Activated CD4-positive, alpha-beta memory T cell treated with anti-CD3 and anti-CD28 coated beads for 36 hours (primary cell): ENCODE measurements around the gene ORC4. TPM values are rescaled to one million over a fixed set of nuclear protein-coding genes. Genes with fewer than 3 reads are reported as not detected.

ENCODE experiments used
- CTCF ChIA-PET: fragments of 350-600 bp; sonication (Branson Sonifier 250); formaldehyde crosslinking; loops from one replicate; lab custom pipeline; 2021; ENCODE audit warnings: antibody characterized with exemption, inconsistent platforms; lab: Charles Lee
- POLR2A ChIA-PET: fragments of 350-600 bp; sonication (Branson Sonifier 250); formaldehyde crosslinking; loops from one replicate; lab custom pipeline; 2021; ENCODE audit warnings: antibody characterized with exemption; lab: Charles Lee
- DNase-seq: peaks from one replicate; pipeline ENCODE4 v3.0.0-alpha.2; 2020
- H3K27ac Mint-ChIP-seq: one replicate; pipeline ENCODE4 v1.8.0; 2021; ENCODE audit warnings: mixed read lengths
- H3K27me3 Mint-ChIP-seq: one replicate; pipeline ENCODE4 v1.8.0; 2021; ENCODE audit warnings: mixed read lengths
- H3K36me3 Mint-ChIP-seq: one replicate; pipeline ENCODE4 v1.8.0; 2021; ENCODE audit warnings: mixed read lengths
- H3K4me1 Mint-ChIP-seq: one replicate; pipeline ENCODE4 v1.8.0; 2021; ENCODE audit warnings: low read depth, mixed read lengths
- H3K4me3 Mint-ChIP-seq: one replicate; pipeline ENCODE4 v1.8.0; 2021; ENCODE audit warnings: mild to moderate bottlenecking, mixed read lengths
- H3K9me3 Mint-ChIP-seq: one replicate; pipeline ENCODE4 v1.8.0; 2021; ENCODE audit warnings: mixed read lengths
- intact Hi-C: fragments of 100-400 bp; cut with micrococcal nuclease; formaldehyde crosslinking; loops from one replicate; pipeline ENCODE4 v1.15.1; 2023
- total RNA-seq, 2 experiments: library from RNA; stranded (reverse); gene quantifications; one replicate each; pipeline ENCODE4 v1.2.3, GENCODE V29; 2021

ORC4 gene
- total RNA-seq, 2 experiments from 2014 or later: 34.1 to 34.9 TPM

GRCh38 chr2:148032215-148032614 lies 11.7 kb upstream of the ORC4 start:
- Mint-ChIP-seq H3K4me3 (no peak overlapping the region), H3K36me3 (no peaks in the 10 kb centered on the region), H3K4me1 (peaks cover 2% of the 10 kb centered on the region), H3K9me3 (no peaks in the 10 kb centered on the region), H3K27me3 (no peaks in the 10 kb centered on the region), H3K27ac (no peak overlapping the region)
- CTCF ChIA-PET: no interaction called here
- POLR2A ChIA-PET: no interaction called here
- DNase-seq: no peak
- intact Hi-C loops: no loop called here

- DNase-seq: no peak
- Mint-ChIP-seq H3K4me1 (peaks cover 3% of the 10 kb centered on the region), H3K27ac (no peak overlapping the region), H3K9me3 (no peaks in the 10 kb centered on the region), H3K27me3 (no peaks in the 10 kb centered on the region), H3K4me3 (no peak overlapping the region), H3K36me3 (no peaks in the 10 kb centered on the region)
- ChIA-PET CTCF (no interaction called here), POLR2A (interaction anchor here (0.6 kb wide), 1 partner anchor 10 kb away, joined by 3 read pairs; the partner anchor contains the start of genes MBD5 and ORC4)
- intact Hi-C loops: no loop called here
Observed at GRCh38 chr2:148031152-148031551, 10.6 kb upstream of the ORC4 start.

GRCh38 chr2:148028781-148029180 lies 8.2 kb upstream of the ORC4 start:
- H3K27ac Mint-ChIP-seq: no peak overlapping the region
- ChIA-PET POLR2A (no interaction called here), CTCF (interaction anchor here (0.5 kb wide), 1 partner anchor 13 kb away, joined by 3 read pairs; no protein-coding TSS in a partner anchor)
- H3K9me3 Mint-ChIP-seq: no peaks in the 10 kb centered on the region
- intact Hi-C loops: no loop called here
- H3K27me3 Mint-ChIP-seq: no peaks in the 10 kb centered on the region
- H3K4me1 Mint-ChIP-seq: peaks cover 14% of the 10 kb centered on the region
- DNase-seq: no peak
- no peaks in the 10 kb centered on the region for H3K36me3 Mint-ChIP-seq
- H3K4me3 Mint-ChIP-seq: no peak overlapping the region

GRCh38 chr2:148027822-148028221 lies 7.3 kb upstream of the ORC4 start:
- POLR2A ChIA-PET: no interaction called here
- Mint-ChIP-seq H3K27me3 (no peaks in the 10 kb centered on the region), H3K27ac (no peak overlapping the region), H3K36me3 (no peaks in the 10 kb centered on the region), H3K9me3 (no peaks in the 10 kb centered on the region), H3K4me3 (no peak overlapping the region), H3K4me1 (peaks cover 22% of the 10 kb centered on the region)
- CTCF ChIA-PET: no interaction called here
- DNase-seq: no peak
- intact Hi-C loops: no loop called here

- intact Hi-C loops: no loop called here
- H3K27ac Mint-ChIP-seq: no peak overlapping the region
- no peaks in the 10 kb centered on the region for H3K9me3 Mint-ChIP-seq
- POLR2A ChIA-PET: no interaction called here
- DNase-seq: no peak
- no peaks in the 10 kb centered on the region for H3K27me3 Mint-ChIP-seq
- no peaks in the 10 kb centered on the region for H3K36me3 Mint-ChIP-seq
- peaks cover 25% of the 10 kb centered on the region for H3K4me1 Mint-ChIP-seq
- no peak overlapping the region for H3K4me3 Mint-ChIP-seq
- CTCF ChIA-PET: no interaction called here
Observed at GRCh38 chr2:148026573-148026972, 6.0 kb upstream of the ORC4 start.

GRCh38 chr2:148023861-148024260 lies 3.3 kb upstream of the ORC4 start:
- Mint-ChIP-seq H3K27me3 (no peaks in the 10 kb centered on the region), H3K4me1 (peaks cover 29% of the 10 kb centered on the region), H3K27ac (peak overlapping the region; percentile 76), H3K4me3 (peak overlapping the region; percentile 41), H3K9me3 (no peaks in the 10 kb centered on the region), H3K36me3 (peaks cover 2% of the 10 kb centered on the region)
- POLR2A ChIA-PET: no interaction called here
- intact Hi-C loops: loop anchor here (5.0 kb wide), 2 partner anchors 727 to 1563 kb away; partner anchors contain the start of gene MMADHC
- CTCF ChIA-PET: no interaction called here
- DNase-seq: peak; percentile 21

GRCh38 chr2:148022882-148023281 lies 2.3 kb upstream of the ORC4 start:
- DNase-seq: no peak
- peak overlapping the region; percentile 50 for H3K4me3 Mint-ChIP-seq
- H3K27me3 Mint-ChIP-seq: no peaks in the 10 kb centered on the region
- peaks cover 37% of the 10 kb centered on the region for H3K4me1 Mint-ChIP-seq
- peaks cover 2% of the 10 kb centered on the region for H3K36me3 Mint-ChIP-seq
- peak overlapping the region; percentile 61 for H3K27ac Mint-ChIP-seq
- intact Hi-C loops: loop anchor here (5.0 kb wide), 2 partner anchors 726 to 1564 kb away; partner anchors contain the start of gene MMADHC
- ChIA-PET POLR2A (no interaction called here), CTCF (interaction anchor here (0.7 to 1.5 kb wide), 3 partner anchors 33 to 487 kb away, joined by 3 to 9 read pairs (median 3); no protein-coding TSS in a partner anchor)
- no peaks in the 10 kb centered on the region for H3K9me3 Mint-ChIP-seq

- POLR2A ChIA-PET: no interaction called here
- Mint-ChIP-seq H3K36me3 (peaks cover 2% of the 10 kb centered on the region), H3K4me3 (peak overlapping the region; percentile 100), H3K27me3 (no peaks in the 10 kb centered on the region), H3K27ac (peak overlapping the region; percentile 97), H3K4me1 (peaks cover 39% of the 10 kb centered on the region), H3K9me3 (no peaks in the 10 kb centered on the region)
- intact Hi-C loops: loop anchor here (5.0 kb wide), 2 partner anchors 725 to 1565 kb away; partner anchors contain the start of gene MMADHC
- DNase-seq: no peak
- CTCF ChIA-PET: interaction anchor here (1.0 to 1.5 kb wide), 2 partner anchors 32 to 487 kb away, joined by 3 to 9 read pairs; no protein-coding TSS in a partner anchor
Observed at GRCh38 chr2:148022351-148022750, 1.8 kb upstream of the ORC4 start.

- Mint-ChIP-seq H3K27ac (peak overlapping the region; percentile 97), H3K27me3 (no peaks in the 10 kb centered on the region), H3K36me3 (peaks cover 2% of the 10 kb centered on the region), H3K4me3 (peak overlapping the region; percentile 100), H3K9me3 (no peaks in the 10 kb centered on the region), H3K4me1 (peaks cover 40% of the 10 kb centered on the region)
- intact Hi-C loops: loop anchor here (2.0 to 5.0 kb wide), 4 partner anchors 21 to 1565 kb away; partner anchors contain the start of gene MMADHC
- no peak for DNase-seq
- POLR2A ChIA-PET: interaction anchor here (1.5 kb wide), 1 partner anchor 531 kb away, joined by 4 read pairs; no protein-coding TSS in a partner anchor
- CTCF ChIA-PET: interaction anchor here (1.2 to 1.5 kb wide), 2 partner anchors 18 to 488 kb away, joined by 3 to 9 read pairs; no protein-coding TSS in a partner anchor
Observed at GRCh38 chr2:148021886-148022285, 1.3 kb upstream of the ORC4 start.

GRCh38 chr2:148021059-148021861 lies 723 bp upstream of the ORC4 start, which contains the start of gene MBD5:
TSS of gene MBD5 (plus strand) at chr2:148021091.
- Mint-ChIP-seq H3K27ac (peak within 1 kb of the TSS; percentile 97), H3K9me3 (no peaks in the 10 kb centered on the region), H3K27me3 (no peaks in the 10 kb centered on the region), H3K4me3 (peak within 1 kb of the TSS; percentile 100), H3K36me3 (peaks cover 5% of the 10 kb centered on the region), H3K4me1 (peaks cover 42% of the 10 kb centered on the region)
- peak; percentile 71 for DNase-seq
- ChIA-PET POLR2A (interaction anchor here (0.9 to 1.5 kb wide), 4 partner anchors 9 to 622 kb away, joined by 3 to 5 read pairs (median 4); no protein-coding TSS in a partner anchor), CTCF (interaction anchor here (0.9 to 1.7 kb wide), 5 partner anchors 19 to 623 kb away, joined by 3 to 9 read pairs (median 3); no protein-coding TSS in a partner anchor)
- intact Hi-C loops: loop anchor here (2.0 to 5.0 kb wide), 4 partner anchors 20 to 1566 kb away; partner anchors contain the start of gene MMADHC

GRCh38 chr2:148014616-148015015 lies 5.9 kb downstream of the ORC4 start:
- Mint-ChIP-seq H3K9me3 (no peaks in the 10 kb centered on the region), H3K4me3 (no peak overlapping the region), H3K27me3 (no peaks in the 10 kb centered on the region), H3K4me1 (peaks cover 51% of the 10 kb centered on the region), H3K27ac (no peak overlapping the region), H3K36me3 (peaks cover 8% of the 10 kb centered on the region)
- DNase-seq: no peak
- ChIA-PET POLR2A (no interaction called here), CTCF (no interaction called here)
- intact Hi-C loops: no loop called here

- H3K4me3 Mint-ChIP-seq: no peak overlapping the region
- peaks cover 9% of the 10 kb centered on the region for H3K36me3 Mint-ChIP-seq
- intact Hi-C loops: no loop called here
- peaks cover 47% of the 10 kb centered on the region for H3K4me1 Mint-ChIP-seq
- H3K27ac Mint-ChIP-seq: no peak overlapping the region
- H3K9me3 Mint-ChIP-seq: no peaks in the 10 kb centered on the region
- CTCF ChIA-PET: no interaction called here
- no peak for DNase-seq
- no peaks in the 10 kb centered on the region for H3K27me3 Mint-ChIP-seq
- POLR2A ChIA-PET: no interaction called here
Observed at GRCh38 chr2:148013876-148014275, 6.7 kb downstream of the ORC4 start.
